IMR-90 (cell line): ENCODE results near the gene THOP1.

Experiments used
- CEBPB ChIP-seq: IDR thresholded peaks from 2 replicates; pipeline ENCODE4 v1.6.1; 2012; ENCODE audit warnings: low read depth, low read length, improper control_type of control experiment
- RAD21 ChIP-seq: IDR thresholded peaks from 2 replicates; pipeline ENCODE4 v1.6.1; 2012; ENCODE audit warnings: low read length, improper control_type of control experiment

- no peak for TF ChIP-seq CEBPB
- TF ChIP-seq RAD21: peak; percentile 50
Observed at GRCh38 chr19:2819540-2820111, 34.3 kb downstream of the THOP1 start, which contains the start of gene ZNF554.
